ENCODE data around the gene CUL9.

Gene CUL9

GRCh38 chr6:43172104-43173007 is 9.6 kb upstream of the CUL9 start:
- in situ Hi-C loops (cut with MboI; ENCODE audit: low sequenced_read_pairs), result no loop called here

DNA sequence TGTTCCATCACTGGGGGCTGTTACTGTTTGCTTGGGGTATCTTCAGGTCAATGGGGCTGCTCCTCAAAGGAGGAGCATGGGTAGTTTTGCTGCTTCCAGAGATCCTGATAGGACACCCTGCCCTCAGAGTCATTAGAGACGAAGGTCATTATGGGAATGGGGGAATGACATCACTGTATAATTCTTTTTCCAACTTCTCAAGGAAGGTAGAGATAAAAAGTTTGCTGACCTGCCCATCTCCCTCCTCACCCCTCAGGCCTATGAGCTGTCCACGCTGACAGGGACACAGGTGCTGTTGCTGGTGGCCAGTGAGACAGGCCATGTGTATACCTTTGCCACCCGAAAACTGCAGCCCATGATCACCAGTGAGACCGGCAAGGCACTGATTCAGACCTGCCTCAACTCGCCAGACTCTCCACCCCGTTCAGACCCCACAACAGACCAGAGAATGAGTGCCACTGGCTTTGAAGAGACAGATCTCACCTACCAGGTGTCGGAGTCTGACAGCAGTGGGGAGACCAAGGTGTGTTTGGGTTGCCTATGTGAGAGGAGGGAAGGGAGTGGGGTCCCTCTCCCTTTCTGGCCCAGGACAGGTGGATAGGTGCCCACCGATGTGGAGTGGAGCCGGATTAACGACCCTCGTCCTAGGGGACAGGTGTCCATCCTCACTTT is 8.3 kb upstream of the CUL9 start:
- in situ Hi-C loops (cut with MboI; ENCODE audit: low sequenced_read_pairs), result no loop called here

GRCh38 chr6:43174263-43175112 is 7.5 kb upstream of the CUL9 start:
- in situ Hi-C loops (cut with MboI; ENCODE audit: low sequenced_read_pairs), result no loop called here

GRCh38 chr6:43175676-43176422 is 6.1 kb upstream of the CUL9 start:
- in situ Hi-C loops (cut with MboI; ENCODE audit: low sequenced_read_pairs), result no loop called here

- in situ Hi-C loops (cut with MboI; ENCODE audit: low sequenced_read_pairs), result no loop called here
Observed at GRCh38 chr6:43176423-43176786, 5.6 kb upstream of the CUL9 start.

GRCh38 chr6:43178150-43178549 is 3.8 kb upstream of the CUL9 start:
- in situ Hi-C loops (cut with MboI; ENCODE audit: low sequenced_read_pairs), result no loop called here

GRCh38 chr6:43178951-43179830 is 2.8 kb upstream of the CUL9 start:
- in situ Hi-C loops (cut with MboI; ENCODE audit: low sequenced_read_pairs), result no loop called here

DNA sequence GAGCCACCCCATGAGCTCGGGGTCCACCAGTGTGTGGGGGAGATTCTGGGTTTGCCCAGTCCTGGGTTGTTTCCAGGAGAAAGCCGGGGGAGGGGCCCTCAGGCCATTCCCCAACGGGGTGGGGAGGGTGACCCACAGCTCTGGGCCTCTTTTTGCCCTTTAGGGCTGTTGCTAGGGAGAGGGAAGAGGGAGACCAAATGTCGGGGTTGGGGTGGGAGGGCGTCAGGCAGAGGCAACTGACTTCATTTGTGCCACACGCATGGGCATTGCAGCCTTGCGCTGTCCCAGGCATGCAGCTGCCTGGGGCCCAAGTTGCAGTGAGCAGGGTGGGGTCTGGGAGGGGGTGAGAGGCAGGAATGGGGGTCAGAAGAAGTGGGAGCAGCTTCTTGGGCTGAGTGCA is 1.9 kb upstream of the CUL9 start:
- in situ Hi-C loops (cut with MboI; ENCODE audit: low sequenced_read_pairs), result no loop called here

DNA sequence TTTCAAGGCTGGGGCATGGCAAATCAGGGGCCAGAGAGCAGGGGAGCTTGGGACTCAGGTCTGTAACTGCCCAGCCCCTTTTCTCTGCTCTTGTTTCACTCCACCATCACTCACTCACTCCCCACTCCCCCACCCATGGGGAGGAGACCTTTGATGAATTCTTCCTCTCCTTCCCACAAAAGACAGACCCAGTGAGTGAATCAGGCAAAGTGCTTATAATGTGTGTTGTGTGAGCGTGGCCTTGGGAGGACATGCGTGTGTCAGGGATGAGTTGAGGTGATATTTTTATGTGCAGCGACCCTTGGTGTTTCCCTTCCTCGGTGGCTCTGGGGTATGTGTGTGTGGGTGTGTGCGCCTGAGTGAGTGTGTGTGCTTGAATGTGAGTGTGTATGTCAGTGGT is 1.0 kb upstream of the CUL9 start:
- in situ Hi-C loops (cut with MboI; ENCODE audit: low sequenced_read_pairs), result no loop called here

- in situ Hi-C loops (cut with MboI; ENCODE audit: low sequenced_read_pairs), result no loop called here
Observed at GRCh38 chr6:43181621-43181941, 415 bp upstream of the CUL9 start.

DNA sequence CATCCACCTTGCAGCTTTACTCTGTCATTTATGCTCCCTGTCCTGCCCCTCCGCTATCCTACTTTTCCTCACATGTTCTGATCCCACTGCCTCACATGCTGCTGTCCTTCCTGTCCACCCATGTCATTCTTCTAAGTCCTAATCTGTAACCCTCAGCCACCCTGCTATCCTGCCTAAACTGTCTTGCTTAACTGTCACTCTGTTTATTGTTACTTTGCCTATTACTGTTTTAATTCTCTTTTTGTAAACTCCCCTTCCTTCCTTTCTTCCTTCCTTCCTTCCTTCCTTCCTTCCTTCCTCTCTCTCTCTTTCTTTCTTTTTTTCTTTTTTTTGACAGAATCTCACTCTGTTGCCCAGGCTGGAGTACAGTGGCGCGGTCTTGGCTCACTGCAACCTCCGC is 1.4 kb downstream of the CUL9 start:
- in situ Hi-C loops (cut with MboI; ENCODE audit: low sequenced_read_pairs), result no loop called here

GRCh38 chr6:43184268-43184985 is 2.4 kb downstream of the CUL9 start:
- in situ Hi-C loops (cut with MboI; ENCODE audit: low sequenced_read_pairs), result no loop called here

DNA sequence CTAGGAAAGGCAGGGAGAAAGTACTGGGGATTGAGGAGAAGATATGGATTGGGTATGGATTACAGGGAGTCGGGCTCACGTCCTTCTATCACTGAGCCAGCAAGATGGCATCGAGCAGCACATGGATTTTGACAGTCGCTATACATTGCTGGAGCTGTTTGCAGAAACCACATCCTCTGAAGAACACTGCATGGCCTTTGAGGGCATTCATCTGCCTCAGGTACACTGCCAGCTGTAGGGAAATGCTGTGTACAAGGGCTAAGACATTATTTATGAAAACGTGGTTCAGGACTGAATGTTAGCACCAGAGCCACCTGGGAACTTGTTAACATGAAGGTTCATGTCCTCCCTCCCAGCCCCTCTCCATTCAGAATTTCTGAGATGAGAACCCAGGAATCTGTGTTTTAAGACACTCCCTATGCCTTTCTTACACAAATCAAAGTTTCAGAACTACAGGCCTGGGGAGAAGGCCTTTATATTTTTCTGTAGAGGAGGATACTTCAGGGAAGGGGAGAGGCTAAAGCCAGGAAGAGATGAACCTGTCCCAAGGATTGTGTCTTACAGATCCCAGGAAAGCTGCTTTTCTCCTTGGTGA is 3.5 kb downstream of the CUL9 start:
- in situ Hi-C loops (cut with MboI; ENCODE audit: low sequenced_read_pairs), result no loop called here

GRCh38 chr6:43186019-43186418 is 4.0 kb downstream of the CUL9 start:
- in situ Hi-C loops (cut with MboI; ENCODE audit: low sequenced_read_pairs), result no loop called here

- in situ Hi-C loops (cut with MboI; ENCODE audit: low sequenced_read_pairs), result no loop called here
Observed at GRCh38 chr6:43186706-43187105, 4.7 kb downstream of the CUL9 start.

DNA sequence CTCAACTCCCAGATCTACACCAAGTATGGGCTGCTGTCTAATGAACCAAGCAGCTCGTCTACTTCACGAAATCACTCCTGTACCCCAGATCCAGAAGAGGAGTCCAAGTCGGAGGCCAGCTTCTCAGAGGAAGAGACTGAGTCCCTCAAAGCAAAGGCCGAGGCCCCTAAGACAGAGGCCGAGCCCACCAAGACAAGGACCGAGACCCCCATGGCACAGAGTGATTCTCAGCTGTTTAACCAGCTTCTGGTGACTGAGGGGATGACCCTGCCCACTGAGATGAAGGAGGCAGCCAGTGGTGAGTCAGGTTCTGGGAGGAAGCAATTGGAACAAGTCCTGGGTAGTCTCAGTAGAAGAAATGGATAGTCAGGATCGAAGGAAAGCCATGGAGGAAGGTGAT is 5.8 kb downstream of the CUL9 start:
- in situ Hi-C loops (cut with MboI; ENCODE audit: low sequenced_read_pairs), result no loop called here

DNA sequence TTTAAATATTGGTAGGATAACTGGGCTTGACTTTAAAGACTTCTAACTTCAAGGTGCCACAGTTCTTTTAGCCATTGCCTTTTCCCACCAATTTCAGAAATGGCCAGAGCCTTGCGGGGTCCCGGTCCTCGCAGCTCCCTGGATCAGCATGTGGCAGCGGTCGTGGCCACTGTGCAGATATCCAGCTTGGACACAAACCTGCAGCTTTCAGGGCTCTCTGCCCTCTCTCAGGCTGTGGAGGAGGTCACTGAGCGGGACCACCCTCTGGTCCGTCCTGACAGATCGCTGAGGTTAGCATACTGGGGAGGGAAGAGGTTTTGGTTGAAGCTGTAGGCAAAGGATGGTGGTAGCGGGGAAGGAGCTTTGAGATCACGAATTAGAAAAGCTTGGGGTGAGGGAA is 6.4 kb downstream of the CUL9 start:
- in situ Hi-C loops (cut with MboI; ENCODE audit: low sequenced_read_pairs), result no loop called here

GRCh38 chr6:43189776-43190304 is 7.8 kb downstream of the CUL9 start:
- in situ Hi-C loops (cut with MboI; ENCODE audit: low sequenced_read_pairs), result no loop called here

- in situ Hi-C loops (cut with MboI; ENCODE audit: low sequenced_read_pairs), result no loop called here
Observed at GRCh38 chr6:43192911-43193310, 10.9 kb downstream of the CUL9 start.
